D721Med (cell line): ENCODE results near the gene EIF2S2.
"Not testable (repeated sequence)": the region's sequence is repeated elsewhere in the genome, so short reads cannot be mapped to it uniquely, and the experiment has no call there.

Source experiments
- DNase-seq: peaks from one replicate; pipeline ENCODE4 v3.0.0; 2011; ENCODE audit warnings: low spot score; ENCODE audit not compliant: insufficient read length
- FAIRE-seq: peaks from 2 replicates; lab custom pipeline; 2011; peaks lifted over from hg19 to GRCh38; lab: Jason Lieb, UNC
- CTCF ChIP-seq: IDR thresholded peaks from 2 replicates; pipeline ENCODE4 v1.5.1; 2012; ENCODE audit warnings: mild to moderate bottlenecking, control low read depth; ENCODE audit not compliant: insufficient read depth; ENCODE audit errors: missing control alignments

EIF2S2 gene

DNA sequence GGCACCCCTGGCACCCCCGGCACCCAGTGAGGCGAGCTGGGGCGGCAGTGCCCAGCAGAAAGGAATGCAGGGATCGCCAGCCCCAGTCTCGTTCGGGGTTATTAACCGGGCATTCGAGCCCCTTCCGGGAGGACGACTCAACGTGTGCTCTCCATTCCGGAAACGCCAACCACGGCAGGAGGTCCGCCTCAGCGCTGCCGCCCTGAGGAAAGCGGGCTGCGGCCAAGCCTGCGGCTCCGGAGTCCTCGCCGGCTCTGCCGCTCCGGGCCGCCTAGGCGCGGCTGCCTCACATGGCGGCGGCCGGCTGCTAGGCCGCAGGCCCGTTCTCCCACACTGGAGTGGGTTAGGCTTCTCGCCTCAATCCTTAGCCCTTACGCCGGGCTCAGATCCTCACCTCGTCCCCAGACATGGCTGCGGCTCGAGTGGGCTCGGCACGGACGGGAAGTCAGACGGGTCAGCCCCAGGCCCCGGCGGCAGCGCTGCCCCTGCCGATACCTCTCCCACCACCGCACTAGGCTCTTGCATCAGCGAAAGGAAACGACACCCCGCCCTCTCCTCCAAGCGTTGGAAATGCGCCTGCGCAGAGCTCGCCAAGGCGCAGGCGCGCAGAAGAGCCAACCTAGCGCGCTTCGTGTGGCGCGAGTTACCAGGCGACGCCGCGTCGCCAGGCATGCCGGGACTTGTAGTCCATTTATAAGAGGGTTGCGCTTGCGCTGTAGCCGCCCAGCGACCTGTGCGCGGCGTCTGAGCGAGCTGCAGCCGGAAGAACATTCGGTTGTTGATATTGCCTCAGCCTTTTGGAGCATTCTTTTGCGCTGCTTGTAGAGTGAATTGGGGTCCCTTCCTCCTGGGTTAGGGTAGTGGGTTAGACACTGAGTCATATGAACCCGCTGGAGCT lies at the start of gene EIF2S2:
Gene EIF2S2, minus strand, starts transcription at position 542 of the 898 bp plus-strand sequence. Its CDS starts 133 bp downstream, at position 409.
- peak; percentile 80 for DNase-seq
- TF ChIP-seq CTCF, result no peak
- FAIRE-seq, result no peak

DNA sequence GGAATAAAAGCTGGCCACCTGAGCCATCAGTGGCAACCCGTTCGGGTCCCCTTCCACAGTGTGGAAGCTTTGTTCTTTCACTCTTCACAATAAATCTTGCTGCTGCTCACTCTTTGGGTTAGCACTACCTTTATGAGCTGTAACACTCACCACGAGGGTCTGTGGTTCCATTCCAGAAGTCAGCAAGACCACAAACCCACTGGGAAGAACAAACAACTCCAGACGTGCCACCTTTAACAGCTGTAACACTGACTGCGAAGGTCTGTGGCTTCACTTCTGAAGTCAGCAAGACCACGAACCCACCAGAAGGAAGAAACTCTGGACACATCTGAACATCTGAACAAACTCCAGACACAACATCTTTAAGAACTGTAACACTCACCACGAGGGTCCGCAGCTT lies 45.7 kb upstream of the EIF2S2 start:
- not testable (repeated sequence) for DNase-seq, FAIRE-seq

DNA sequence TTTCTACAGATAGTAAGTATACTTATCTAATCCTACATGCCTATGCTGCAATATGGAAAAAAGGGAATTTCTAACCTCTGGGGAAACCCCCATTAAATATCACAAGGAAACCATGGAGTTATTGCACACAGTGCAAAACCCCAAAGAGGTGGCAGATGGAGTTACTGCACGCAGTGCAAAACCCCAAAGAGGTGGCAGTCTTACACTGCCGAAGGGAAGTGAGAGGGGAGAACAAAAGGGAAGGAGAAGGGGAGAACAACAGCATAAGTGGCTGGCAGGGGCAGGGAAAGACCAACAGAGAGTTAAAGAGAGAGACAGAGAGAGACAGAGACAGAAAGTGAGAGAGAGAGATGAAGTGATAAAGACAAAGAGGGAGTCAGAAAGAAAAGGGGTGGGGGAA lies 43.8 kb upstream of the EIF2S2 start:
- FAIRE-seq (no peak), DNase-seq (no peak)
- no peak for TF ChIP-seq CTCF

- not testable (repeated sequence) for FAIRE-seq, DNase-seq
Observed at GRCh38 chr20:34153169-34153568, 41.1 kb upstream of the EIF2S2 start.

GRCh38 chr20:34152073-34152472 lies 40.0 kb upstream of the EIF2S2 start:
- FAIRE-seq, DNase-seq: not testable (repeated sequence)

DNA sequence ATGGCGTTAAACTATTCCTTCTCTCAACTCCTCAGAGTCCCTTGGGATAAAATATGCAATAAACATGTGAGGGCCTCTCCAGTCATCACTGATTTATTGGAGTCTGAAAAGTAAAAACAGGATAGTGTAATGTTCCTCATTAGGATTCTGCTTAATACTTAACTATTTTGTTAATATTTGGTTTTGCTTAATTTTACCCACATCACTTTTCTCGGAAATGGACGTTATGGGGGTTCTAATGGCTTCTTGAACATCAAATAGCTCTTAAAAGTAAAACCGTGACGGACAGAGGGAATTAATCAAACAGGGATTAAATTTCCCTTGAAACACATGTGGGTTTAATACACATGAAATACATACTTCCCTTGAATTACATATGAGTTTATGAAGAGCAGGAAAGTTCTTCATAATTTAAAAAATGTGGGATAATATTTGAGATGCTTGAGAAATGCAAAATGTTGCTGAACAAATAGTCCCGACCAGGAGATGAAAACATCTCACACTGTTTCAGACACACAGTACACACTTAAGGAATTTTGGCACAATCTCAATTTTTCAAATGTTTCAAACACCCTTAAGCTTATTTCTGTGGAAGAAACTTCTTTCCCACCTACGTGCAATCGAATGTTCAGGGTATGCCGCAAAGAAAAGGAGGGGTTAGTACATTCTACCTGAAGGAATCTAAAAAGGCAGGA lies 38.4 kb upstream of the EIF2S2 start:
- FAIRE-seq, result no peak
- no peak for TF ChIP-seq CTCF
- DNase-seq, result no peak

GRCh38 chr20:34145280-34145819 lies 33.3 kb upstream of the EIF2S2 start:
- TF ChIP-seq CTCF, result no peak
- FAIRE-seq, result no peak
- DNase-seq, result no peak

DNA sequence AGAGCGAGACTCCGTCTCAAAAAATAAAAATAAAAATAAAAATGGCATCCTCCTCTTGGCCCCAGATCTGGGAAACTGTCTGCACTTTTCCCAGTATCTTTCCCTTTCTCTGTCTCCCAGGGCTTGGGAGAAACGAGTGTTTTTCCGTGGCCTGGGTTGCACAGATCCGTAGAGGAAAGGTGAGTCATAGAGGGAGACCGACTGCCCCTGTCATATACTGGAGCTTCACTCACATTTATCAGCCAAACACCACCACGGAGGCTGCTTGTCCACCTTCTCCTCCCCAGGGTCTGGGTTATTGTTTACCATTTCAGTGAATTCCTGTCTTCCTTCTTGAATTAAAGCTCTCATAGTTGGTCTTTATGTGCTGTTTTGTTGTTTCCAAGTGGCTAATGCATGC lies 31.9 kb upstream of the EIF2S2 start:
- no peak for TF ChIP-seq CTCF
- DNase-seq (no peak), FAIRE-seq (no peak)
